Stimulated activated CD8-positive, alpha-beta memory T cell treated with anti-CD3 and anti-CD28 coated beads, Interleukin-4, amount 100 ng/mL, for 48 hours (primary cell): ENCODE measurements around the gene UPK3A.
"Not testable (repeated sequence)": the region's sequence is repeated elsewhere in the genome, so short reads cannot be mapped to it uniquely, and the experiment has no call there.

Experiments
- DNase-seq: peaks from one replicate; pipeline ENCODE4 v3.0.0-alpha.2; 2020

Gene UPK3A

DNA sequence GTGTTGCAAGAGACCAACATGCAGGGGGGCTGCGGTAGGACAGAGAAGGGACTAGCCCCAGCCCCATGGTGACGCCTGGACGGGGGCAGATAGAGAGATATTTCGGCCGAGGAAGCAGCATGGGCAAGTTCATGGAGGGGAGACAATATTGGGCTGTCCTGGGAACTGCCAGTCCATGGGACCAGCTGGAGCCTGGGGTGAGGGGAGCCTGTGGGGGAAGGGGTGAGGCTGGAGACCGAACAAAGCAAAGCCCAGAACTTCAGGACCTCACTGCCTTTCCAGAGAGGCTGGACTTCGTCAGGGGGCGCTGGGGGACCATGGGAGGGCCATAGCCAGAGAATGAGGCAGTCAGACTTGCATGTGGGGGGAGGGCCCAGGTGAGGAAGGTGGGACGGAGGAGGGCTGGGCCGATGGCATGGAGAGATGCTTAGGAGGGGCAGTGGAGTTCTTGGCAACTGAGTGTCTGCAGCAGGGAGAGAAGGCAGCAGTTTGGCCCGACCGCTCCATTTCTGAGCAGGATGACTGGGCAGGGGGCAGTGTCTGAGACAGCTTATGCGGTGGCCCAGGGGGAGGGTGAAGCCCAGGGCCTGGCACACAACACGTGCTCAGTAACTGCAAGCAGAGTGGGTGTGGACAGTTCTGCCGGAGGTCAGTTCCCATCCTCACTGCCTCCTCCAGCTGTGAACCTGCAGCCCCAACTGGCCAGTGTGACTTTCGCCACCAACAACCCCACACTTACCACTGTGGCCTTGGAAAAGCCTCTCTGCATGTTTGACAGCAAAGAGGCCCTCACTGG is 712 bp downstream of the UPK3A start:
- DNase-seq, result no peak

DNA sequence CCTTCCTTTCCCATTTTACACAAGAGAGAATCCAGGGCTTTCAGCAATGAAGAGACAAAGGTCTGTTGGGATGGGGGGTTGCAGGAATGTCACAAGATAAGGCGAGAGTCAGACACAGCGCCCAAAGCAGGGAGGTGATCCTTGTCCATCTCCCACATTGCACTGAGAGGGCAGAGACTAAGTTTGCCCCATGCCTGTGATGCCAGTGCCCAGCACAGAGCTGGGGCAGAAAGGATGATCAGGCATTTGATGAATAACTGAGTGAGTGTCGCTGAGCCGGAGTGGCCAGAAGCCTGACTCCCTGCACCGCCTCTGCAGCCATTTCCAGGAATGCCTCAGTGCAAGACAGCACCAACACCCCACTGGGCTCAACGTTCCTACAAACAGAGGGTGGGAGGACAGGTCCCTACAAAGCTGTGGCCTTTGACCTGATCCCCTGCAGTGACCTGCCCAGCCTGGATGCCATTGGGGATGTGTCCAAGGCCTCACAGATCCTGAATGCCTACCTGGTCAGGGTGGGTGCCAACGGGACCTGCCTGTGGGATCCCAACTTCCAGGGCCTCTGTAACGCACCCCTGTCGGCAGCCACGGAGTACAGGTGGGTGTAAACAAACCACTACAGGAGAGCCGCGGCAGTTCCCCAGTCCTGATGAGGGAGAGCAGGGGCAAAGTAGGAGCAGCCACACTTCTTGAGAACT is 2.3 kb downstream of the UPK3A start:
- no peak for DNase-seq

DNA sequence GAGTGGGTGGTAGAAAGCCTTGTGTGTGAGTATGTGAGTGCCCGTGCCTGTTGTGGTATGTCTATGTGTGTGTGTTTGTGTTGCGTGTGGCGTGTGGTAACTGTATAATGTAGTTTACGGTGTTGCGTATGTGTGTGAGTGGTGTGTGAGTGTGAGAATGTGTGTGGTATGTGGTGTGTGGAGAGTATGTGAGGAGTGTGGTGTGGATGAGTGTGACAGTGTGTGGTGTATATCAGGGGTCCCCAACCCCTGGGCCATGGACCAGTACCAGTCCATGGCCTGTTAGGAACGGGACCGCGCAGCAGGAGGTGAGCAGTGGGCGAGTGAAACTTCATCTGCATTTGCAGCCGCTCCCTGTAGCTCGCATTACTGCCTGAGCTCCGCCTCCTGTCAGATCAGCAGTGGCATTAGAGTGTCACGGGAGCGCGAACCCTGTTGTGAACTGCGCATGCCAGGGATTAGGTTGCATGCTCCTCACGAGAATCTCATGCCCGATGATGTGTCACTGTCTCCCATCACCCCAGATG is 5.7 kb downstream of the UPK3A start:
- no peak for DNase-seq

DNA sequence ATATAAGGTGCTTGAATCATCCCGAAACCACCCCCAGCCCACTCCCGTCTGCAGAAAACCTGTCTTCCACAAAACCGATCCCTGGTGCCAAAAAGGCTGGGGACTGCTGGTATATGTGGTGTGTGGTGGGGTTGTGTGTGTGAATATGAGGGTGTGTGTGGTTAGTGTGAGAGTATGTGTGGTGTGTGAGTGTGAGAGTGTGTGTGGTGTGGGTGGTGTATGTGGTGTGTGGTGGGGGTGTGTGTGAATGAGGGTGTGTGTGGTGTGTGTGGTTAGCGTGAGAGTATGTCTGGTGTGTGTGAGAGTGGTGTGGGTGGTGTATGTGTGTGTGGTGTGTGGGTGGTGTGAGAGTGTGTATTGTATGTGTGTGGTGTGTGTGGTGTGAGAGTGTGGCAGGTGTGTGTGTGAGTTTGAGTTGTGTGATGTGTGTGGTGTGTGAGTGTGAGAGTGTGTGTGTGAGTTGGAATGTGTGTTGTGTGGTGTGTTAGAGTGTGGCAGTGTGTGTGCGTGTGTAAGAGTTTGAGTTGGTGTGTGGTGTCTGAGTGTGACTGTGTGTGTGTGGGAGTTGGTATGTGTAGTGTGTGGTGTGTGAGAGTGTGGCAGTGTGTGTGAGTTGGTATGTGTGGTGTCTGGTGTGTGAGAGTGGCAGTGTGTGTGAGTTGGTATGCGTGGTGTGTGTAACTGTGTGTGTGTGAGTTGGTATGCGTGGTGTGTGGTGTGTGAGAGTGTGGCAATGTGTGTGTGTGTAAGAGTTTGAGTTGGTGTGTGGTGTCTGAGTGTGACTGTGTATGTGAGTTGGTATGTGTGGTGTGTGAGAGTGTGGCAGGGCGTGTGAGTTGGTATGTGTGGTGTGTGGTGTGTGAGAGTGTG is 6.5 kb downstream of the UPK3A start:
- DNase-seq, result peak; percentile 35

DNA sequence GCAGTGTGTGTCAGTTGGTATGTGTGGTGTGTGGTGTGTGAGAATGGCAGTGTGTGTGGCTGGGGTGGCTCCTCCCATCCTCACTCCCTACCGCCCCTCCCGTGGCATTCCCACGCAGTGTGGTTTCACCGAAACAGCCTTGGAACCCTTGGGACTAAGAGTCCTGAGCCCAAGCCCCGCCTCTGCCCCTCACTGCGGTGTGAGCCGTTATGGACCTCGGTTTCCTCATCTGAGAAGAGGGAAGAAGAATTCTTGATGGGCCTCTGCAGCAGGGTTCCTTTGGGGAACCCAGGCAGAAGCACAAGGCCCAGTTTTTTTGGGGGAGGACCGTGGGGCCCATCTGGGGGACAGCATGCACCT is 7.2 kb downstream of the UPK3A start:
- no peak for DNase-seq

DNA sequence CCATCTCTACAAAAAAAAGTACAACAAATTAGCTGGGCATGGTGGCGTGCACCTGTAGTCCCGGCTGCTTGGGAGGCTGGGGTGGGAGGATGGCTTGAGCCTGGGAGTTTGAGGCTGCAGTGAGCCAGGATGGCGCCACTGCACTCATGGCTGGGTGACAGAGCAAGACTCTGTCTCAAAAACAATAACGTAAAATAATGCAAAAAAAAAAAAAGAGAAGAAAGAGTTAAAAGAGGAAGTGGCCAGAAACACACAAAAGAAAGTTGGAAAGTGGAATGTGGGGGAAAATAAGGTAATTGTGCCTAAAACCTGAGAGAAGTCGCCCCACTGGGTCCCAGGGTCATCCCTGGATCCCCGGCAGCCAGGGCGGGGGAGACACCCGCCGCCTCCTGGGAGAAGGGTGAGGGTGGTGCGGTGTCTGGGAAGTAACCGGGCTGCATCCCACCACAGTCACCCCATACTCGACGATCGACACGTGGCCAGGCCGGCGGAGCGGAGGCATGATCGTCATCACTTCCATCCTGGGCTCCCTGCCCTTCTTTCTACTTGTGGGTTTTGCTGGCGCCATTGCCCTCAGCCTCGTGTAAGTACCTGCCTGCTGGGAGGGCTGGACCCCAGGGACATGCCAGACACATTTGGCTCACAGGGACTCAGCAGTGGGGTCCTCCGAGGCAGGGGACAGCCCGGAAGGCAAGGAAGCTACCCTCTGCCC is 8.1 kb downstream of the UPK3A start:
- DNase-seq, result no peak

DNA sequence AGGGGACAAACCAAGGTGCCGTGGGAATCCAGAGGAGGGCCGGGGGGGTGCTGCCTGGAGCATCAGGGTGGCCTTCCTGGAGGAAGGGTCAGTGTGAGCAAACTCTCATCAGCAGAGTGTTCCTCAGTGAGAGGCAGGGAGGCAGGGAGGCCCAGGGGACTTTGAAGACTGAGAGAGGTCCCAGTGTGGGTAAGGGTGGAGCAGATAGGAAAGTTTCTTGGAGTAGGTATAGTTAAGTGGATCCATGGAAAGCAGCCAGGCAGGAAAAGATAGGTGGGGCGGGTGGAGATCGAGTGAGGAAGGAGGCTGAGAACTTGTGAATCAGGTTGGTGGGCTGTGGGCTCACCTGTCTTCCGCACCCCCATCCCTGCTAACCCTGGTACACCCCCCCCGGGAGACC is 9.3 kb downstream of the UPK3A start:
- no peak for DNase-seq

DNA sequence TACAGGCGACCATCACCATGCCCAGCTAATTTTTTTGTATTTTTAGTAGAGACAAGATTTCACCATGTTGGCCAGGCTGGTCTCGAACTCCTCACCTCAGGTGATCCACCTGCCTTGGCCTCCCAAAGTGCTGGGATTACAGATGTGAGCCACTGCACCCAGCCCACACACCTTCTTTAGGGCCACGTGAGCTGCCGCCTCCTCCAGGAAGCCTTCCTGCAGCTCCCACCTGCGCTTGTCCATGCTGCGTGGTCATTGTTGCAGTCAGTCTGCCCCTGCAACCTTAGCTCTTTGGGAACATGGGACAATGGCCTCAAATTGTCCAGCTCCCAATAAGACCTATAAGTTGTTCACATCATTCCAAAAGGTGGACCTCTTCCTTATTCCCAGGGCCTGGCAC is 10.3 kb downstream of the UPK3A start:
- not testable (repeated sequence) for DNase-seq

DNA sequence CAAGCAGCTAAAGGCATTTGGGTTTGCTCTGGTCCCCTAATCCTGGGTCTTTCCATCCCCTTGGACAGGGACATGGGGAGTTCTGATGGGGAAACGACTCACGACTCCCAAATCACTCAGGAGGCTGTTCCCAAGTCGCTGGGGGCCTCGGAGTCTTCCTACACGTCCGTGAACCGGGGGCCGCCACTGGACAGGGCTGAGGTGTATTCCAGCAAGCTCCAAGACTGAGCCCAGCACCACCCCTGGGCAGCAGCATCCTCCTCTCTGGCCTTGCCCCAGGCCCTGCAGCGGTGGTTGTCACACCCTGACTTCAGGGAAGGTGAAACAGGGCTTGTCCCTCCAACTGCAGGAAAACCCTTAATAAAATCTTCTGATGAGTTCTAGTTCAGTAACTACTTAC is 10.7 kb downstream of the UPK3A start:
- no peak for DNase-seq

DNA sequence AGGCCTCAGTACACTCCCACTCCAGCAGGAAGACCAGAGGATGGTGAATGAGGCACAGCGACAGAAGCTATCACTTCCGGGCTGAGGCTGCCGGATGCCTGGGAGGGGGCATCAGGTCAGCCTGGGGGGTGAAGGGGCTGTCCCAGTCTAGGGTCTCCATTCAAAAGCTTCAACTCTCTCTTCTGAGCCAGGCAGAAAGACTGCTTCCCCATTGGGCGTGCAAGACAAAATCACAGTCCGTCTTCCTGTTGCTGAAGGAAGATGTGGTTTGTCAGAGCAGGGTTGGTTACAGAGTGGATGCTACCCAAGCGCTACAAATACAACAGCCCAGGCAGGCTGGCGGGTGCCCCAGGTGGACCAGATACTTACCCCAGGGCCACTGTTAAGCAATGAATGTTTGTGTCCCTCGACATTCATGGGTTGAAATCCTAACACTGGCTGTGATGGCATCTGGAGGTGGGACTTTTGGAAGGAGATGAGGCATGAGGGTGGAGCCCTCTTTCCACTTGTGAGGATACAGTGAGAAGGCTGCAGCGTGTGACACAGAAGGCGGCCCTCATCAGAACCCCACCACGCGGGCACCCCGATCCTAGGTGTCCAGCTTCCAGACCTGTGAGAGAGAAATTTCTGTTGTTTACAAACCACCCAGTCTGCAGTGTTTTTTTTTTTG is 12.0 kb downstream of the UPK3A start:
- DNase-seq, result peak; percentile 30

DNA sequence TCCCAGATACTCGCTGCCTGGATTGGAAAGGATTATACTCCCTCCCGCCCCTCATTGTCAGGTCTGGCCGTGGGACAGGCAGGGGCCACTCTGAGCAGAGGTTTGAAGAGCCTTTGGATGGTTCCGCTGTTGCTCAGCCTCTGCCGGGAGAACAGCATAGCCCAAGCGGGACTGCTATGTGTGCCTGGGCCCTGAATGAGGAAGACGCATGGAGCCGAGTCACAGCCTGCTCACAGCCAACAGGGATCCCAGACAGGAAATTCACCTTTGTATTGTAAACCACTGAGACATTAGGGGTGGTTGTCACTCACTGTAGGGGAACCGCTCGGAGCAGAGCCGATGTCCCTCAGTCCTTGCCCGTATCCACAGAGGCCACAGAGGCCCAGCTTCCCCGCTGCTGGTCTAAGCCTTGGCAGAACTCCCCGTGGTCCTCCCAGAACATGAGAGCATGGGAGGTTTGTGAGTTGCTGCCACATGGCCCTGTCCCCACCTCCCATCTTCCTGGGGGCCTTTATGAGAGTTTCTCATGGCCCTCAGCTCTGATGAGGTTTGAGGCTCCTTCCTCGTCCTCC is 14.3 kb downstream of the UPK3A start:
- DNase-seq, result no peak

DNA sequence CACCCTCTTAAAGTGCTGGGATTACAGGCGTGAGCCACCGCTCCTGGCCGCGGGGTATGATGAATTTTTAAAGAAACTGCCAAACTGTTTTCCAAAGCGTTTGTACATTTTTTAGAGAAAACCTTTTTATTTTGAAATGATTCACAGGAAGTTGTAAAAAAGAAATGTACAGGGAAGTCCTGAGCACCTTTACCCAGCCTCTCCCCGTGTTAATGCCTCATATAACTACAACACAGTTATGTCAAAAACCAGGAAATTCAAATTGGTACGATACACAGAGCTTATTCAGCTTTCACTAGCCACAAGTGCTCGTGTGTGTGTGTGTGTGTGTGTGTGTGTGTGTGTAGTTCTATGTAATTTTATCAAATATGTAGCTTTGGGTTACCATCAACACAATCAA is 18.0 kb downstream of the UPK3A start:
- no peak for DNase-seq

DNA sequence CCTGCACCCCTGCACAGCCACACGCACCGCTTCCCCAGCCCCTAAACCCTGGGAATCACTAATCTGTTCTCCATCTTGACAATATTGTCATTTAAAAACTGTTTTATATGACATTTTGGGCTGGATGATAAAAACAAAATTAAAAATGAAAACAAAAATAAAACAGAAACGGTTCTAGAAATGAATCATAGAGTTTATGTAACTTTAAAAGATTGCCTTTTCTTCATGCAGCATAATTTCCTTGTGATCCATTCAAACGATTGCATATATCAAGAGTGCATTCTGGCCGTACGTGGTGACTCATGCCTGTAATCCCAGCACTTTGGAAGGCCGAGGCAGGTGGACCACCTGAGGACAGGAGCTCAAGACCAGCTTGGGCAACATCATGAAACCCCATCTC is 18.4 kb downstream of the UPK3A start:
- DNase-seq, result no peak

DNA sequence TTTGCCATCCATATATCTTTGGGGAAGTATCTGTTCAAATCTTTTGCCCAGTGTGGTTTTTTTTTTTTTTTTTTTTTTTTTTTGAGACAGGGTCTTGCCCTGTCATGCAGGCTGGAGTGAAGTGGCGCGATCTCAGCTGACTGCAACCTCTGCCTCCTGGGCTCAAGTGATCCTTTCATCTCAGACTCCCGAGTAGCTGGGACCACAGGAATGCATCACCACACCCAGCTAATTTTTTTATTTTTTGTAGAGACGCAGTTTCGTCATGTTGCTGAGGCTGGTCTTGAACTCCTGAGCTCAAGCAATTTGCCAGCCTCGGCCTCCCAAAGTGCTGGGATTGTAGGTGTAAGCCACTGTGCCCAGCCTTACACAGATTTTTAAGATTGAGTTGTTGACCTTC is 20.2 kb downstream of the UPK3A start:
- no peak for DNase-seq

DNA sequence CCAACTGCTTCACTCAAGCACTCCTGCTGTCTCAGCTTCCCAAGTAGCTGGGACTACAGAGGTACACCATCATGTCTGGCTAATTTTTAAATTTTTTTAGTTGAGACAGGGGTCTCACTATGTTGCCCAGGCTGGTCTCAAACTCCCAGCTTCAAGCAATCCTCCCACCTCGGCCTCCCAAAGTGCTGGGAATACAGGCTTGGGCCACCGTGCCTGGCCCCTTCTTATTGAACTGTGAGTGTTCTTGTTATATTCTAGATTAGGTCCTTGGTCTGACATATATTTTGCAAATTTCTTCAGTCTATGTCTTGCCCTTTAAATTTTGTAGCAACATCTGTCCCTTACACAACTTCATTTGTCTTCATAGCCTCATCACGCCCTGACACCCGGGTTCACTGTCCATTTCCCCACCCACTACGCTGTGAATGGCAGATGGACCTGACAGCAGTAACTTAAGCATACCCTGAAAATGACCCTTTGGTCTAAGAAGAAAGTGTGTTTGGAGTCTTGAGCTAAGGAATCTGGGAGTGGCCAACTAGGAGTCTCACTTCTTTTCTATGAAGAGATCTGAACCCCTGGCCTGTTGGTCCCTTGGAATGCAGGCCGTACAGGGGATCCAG is 20.8 kb downstream of the UPK3A start:
- DNase-seq, result no peak

DNA sequence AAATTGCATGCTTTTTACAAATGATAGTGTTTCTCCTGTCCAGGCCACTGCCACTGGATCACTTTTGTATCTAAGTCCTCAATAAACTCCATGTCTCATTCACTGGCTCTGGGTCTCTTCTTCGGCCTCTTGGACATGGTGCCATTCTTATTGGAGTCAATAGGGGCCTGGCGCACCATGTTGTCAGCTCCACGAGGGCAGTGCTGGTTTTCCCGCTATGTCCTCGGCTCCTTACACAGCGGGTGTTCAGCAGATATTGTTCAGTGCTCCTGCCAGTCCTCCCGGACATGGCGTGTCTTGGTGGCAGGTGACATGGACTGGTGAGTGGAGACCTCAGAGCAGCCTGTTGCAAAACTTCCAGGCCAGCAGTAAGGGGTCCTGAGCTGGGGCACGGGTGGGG is 21.4 kb downstream of the UPK3A start:
- DNase-seq, result no peak

DNA sequence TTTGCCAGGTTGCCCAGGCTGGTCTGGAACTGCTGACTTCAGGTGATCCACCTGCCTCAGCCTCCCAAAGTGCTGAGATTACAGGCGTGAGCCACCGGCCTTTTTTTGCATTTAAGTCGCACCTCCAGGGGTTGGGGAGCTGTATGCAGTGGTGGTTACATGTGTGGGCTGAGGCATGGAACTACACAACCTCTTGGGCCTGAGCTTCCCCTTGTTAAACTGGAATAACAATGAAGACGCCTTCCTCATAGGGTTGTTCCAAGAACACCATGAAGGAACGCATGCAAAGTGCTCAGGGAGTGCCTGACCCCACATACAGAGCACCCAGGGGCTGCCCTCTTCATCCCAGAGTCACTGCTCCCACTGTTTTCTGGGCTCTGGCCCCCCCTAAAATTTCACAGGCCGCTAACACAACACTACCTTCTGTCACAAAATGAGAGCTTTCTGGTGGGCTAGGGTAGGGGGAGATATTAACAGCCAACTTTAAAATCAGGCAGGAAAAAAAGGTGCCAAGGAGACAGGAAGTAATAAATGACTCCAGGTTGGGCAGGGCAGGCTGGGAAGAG is 23.7 kb downstream of the UPK3A start:
- DNase-seq, result no peak

DNA sequence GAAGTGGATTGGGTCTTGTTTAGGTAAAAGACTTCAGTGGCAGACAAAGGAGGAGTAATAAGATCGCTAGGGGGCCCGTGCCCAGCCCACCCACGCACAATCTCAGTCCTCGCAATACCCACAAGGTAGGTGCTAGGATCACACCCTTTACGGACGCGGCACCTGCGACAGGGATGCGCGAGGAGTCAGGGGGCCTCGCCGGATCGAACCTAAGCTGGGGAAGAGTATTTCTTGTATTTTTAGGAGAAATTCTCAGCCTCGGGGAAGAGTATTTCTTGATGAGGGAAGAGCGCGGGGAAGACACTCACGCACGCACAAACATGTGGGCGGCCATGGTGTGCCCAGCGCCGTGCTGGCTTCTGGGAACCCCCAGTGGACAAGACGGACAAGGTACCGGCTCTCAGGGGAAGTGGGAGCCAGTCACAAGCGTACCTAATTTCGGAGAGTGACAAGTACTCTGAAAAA is 24.2 kb downstream of the UPK3A start:
- DNase-seq, result peak; percentile 44

DNA sequence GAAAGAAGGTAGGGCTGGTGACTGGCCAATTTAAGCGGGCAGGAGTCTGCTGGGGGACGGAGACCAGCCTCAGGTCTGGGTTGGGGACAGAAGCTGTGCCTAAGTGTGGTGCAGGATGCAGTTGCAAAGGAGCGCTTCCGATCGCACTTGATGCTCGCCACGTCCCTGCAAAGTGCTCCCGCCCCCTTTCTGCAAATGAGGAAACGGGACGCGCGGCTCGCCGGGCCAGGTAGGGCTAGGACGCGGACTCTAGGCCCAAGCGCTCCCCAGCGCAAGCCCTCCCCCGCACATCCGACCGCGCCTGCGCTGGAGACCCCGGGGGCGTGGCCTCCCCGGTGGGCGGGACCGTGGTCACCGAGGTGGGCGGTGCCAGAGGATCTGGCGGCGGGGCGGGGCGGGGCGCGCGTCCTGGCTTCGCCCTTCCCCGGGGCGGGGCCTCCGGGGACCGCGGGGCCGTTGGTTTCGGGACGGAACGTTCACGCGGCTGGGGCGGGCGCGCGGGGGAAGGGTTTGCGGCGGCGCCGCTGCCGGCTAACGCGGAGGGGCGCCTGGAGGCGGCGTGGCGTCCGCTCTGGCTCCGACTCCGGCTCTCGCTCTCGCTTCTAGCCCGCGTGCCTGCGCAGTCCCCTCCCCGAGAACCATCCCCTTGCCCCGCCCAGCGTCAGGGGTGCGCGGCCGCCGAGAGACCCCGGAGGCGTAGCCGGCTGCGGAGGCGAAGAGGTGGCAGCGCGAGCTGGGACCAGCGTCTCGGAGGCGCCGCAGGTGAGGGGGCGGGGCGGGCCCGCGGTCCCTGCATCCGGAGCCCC is 24.9 kb downstream of the UPK3A start, which contains the start of gene FAM118A:
Gene FAM118A (plus strand): TSS at position 513 of the 806 bp plus-strand sequence. CDS start 12,446 bp downstream, outside the sequence.
- DNase-seq, result peak; percentile 99
